Activated T-cell treated with anti-CD3 and anti-CD28 coated beads, Interleukin-2, amount 50 U/mL, for 1 hour (primary cell): ENCODE measurements around the gene NPAS3.

Source experiments
- DNase-seq: peaks from one replicate; pipeline ENCODE4 v3.0.0-alpha.2; 2020

NPAS3 gene

DNA sequence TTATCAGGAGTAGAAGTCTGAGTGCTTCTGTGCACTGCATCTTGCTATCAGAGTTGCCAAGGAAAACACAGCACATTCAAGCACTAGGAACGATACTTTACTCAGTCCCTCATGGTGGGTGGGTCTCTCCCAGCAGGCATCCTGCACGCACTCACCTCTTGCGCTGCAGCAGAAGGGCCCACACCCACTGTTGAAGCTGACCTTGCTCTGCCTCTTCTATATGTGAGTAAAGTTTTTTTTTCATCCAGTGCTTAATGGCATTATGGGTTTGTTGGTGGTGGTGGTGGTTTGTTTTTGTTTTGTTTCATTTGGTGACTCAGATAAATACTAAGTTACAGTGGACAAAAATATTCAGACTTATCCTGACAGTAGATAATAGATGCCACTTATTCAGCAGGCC, 663.7 kb downstream of the NPAS3 start:
- DNase-seq = no peak

DNA sequence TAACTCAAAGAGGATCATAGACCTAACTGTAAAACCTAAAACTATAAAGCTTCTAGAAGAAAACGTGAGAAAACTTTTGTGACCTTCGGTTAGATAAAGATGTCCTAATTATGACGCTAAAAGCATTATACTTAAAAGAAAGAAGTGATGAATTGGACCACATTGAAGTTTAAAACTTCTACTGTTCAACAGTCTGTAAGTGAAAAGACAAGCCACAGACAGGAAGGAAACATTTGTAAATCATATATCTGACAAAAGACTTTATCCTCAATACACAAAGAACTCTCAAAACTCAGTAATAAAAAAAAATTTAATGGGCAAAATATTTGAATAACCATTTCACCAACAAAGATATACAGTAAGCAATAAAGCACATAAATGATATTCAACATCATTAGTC, 667.9 kb downstream of the NPAS3 start:
- DNase-seq = no peak

DNA sequence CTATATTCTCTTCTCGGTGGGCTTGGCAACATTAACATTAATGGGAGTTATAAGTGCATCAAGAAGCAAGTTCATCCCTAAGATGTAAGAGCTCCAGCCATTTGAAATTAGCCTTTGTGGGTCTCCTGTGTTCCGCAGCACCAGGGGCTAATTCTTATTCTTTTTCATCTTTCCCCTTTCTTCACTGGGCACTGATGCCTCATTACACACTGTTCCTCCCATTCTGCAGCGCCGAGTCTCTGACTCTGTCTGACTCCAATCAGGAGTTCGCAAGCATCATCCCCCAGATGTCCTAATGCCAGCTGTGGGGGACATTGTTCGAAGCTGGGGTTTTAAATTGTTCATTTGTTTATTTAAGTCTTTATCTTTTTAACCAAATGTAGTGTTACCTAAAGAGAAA, 670.9 kb downstream of the NPAS3 start:
- no peak for DNase-seq

DNA sequence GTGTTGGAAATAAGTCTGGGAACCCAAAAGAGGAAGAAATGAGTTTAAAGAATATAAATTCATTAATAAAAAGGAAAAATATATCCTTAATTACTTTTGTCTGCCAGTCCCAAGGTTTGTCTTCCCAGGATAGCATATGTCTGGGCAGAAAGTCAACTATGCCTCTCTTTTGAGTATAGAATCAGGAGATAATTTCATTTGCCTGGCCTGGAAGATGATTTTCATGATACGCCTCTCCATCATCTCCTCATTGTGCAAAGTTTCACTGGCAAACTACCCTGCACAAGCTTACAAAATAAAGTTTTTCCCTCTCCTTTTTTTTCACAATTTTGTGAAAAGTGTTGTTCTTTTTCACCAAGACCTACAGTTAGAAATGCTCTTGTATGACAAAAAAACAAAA, 671.4 kb downstream of the NPAS3 start:
- DNase-seq = no peak

DNA sequence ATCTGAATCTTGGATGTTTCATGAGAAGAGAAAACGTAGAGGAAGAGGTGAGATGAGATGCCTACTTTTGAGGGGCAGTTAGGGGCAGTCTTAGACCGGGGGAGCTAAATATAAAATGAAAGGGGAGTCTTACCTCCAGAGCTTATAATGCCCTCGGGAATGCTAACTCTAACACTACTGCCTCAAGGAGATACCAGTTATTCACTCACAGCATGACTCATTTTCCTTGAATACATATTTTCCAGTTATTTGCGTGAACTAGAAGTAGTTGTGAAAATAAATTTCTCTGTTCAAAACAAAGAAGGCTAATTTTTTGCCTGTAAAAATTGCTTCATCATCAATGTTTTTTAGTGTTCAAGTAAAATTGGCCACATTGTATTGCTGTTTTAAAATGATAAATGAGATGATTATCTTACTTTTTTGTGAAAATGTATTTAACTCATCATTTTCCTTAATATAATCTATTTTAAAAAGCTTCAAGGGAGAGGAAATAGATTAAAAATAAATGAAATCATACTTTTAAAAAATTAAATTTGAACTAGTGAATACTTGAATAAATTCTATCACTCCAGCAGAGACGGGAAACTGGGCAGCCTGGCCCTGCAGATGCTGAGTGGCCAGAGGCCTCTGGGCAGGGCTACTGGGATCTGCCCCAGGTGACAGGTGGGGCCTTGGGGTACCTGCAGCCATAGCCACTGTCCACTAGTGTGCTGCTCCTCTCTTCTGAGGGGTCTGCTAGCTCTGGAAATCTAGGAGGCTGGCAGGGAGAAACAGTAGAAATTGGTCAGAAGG, 672.9 kb downstream of the NPAS3 start:
- no peak for DNase-seq

DNA sequence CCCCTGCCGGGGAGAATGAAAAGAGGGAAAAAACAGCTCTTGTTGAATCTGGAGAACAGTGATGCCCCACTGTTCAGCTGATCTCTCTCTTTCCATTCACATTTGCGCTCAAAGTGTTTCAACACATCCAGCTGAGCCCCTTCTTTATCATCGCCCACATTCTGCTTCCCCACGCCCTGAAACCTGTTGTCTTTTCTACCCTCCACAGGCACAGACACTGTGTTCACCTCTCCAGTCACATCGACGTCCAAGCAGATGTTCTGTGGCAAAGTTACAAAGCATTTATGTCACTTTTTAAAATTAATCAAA, 673.5 kb downstream of the NPAS3 start:
- DNase-seq = no peak

DNA sequence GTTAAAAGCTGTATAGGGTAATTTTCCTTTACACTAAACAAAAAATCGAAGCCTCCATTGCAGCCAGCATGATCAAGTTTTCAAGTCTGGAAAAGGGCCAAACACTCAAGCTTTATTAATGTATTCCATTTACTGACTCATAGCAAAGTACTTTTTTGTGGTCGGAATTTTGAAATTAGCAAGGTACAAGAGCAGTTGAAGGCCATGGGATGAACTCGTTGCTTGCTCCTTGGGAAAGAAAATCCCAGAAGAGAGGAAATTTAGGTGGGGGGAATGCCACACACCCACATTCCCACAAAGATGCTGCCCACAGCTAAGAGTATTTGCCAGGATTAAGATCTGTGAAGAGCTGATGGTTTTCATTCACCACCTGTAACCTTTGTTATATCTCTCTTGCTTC, 678.5 kb downstream of the NPAS3 start:
- no peak for DNase-seq

DNA sequence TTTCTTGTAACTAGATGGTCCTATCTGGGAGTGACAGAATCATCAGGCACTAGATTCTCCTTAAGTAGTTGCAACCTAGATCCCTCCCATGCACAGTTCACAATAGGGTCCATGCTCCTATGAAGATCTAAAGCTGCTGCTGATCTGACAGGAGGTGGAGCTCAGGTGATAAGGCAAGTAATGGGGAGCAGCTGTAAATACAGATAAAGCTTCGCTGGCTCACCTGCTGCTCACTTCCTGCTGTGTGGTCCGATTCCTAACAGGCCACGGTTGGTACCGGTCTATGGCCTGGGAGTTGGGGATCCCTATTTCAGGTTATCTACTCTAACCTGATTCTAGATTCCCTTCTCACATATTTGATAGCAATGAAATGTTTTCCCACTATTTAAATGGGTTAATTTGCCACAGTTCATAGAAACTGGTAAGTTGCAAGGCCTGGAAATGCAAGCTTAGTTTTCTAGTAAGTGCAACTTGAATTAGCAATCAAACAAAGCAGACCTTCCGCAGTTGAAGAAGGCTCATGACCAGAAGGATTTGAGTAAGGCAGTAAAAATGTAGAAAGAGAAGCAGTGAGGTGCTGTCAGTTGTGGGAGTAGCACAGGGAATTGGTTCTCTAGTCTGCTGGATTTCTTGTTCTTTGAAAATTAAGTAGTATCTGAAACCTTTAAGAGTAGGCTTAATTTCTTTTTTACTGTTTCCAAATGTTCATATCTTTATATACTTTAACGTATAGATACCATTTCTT, 679.9 kb downstream of the NPAS3 start:
- no peak for DNase-seq

DNA sequence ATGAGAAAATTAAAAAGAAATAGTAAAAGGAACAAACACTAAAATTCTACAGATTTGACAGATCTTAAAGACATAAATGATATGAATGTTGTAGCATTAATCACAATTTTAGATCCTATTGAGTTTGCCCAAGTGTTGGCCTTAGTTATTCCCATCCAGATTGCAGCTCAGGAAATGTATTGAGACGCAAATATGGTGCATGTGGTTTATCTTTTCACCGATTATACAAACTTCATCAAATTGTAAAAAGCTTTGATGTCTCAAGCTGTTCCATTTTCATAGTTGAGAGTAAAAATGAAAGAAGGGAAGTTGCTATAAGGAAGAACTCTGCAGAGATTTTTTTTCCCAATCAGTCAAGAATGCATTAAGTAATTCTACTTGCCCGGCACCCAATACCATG, 683.8 kb downstream of the NPAS3 start:
- DNase-seq = no peak

DNA sequence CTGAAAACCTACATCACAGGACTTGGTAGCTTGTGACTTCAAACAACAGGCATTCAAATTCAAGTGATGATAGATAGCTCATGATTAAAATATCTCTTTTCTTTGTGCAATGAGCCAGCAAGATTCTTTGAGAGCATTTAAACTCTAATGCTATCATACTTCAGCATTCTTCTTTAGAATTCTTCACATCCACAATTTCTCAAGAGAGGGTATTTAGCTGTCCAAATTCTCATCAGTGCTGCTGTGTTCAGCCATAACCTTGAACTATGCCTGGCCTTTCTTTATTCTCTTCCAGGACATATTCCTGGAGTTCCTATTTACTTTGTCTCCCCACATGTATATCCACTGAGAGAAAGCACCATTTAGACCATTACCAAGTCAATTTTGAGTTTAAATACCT, 691.1 kb downstream of the NPAS3 start:
- no peak for DNase-seq

DNA sequence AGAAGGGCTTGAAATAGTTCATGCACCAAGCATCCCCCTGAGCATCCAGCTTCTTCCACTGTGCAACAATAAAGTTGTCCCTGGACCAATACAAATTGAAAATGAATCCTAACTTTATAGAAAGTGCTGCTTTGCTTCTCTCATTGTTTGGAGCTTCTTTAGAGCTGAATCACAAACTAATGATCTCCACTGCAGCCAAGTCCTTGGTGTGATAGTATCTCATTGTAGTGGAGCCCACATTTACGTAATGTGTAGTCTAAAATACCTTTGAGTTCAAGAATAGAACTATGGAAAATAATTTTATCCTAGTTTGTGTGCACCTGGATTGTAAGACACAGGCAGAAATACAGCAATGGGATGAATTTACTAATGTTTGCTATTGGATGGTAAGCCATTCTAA, 692.3 kb downstream of the NPAS3 start:
- no peak for DNase-seq

DNA sequence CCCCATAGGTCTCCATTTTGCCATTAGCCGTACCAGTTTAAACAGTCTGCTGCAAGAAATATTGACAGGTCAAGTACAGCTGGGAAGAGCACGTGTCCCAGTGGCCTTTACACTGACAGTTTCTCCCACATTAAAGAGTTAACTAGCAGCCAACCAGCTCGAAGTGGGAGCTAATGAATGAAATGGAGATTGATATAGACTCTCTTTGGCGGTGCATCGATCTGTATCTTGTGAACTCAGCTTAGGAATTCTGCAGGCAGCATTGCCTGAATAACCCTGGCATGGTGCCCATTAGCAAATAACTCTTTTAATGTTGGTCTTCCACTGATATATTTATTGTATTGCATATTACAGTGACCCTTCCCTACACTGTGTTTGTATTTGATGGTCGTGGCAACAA, 692.8 kb downstream of the NPAS3 start:
- DNase-seq = no peak

DNA sequence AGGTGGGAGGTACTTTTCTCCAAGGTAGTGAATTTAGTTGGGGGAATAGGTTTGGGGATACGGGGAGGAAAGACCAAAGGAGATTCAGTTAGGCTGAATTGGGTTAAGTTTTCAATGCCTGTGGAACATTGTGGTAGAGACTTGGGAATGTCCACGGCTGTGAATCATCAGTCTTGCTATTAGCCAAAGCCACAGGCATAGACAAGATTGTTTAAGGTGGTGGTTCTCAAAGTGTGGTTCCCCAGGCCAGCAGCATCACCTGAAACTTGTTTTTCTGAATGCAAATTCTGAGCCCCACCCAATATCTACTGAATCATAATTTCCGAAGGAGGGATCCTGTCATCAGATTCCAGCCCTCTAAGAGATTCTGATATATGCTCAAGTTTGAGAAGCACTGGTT, 696.0 kb downstream of the NPAS3 start:
- no peak for DNase-seq

DNA sequence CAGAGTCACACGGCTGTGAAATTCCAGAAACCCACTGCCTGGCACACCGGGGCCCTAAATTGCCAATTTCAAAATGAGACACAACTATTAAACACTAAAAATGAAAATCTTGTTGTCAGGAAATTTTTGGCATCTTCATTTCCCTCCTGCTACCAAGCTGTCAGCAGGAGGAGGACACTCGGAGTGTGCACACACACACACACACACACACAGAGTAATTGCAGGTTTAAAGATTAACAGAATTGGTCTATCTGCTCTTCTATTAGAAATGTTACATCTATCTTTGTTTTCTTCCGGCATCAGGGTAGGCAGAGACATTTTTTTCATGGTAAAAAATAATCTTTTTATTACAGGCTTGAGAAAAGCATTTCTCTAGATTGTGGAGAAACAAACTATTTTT, 698.0 kb downstream of the NPAS3 start:
- no peak for DNase-seq

DNA sequence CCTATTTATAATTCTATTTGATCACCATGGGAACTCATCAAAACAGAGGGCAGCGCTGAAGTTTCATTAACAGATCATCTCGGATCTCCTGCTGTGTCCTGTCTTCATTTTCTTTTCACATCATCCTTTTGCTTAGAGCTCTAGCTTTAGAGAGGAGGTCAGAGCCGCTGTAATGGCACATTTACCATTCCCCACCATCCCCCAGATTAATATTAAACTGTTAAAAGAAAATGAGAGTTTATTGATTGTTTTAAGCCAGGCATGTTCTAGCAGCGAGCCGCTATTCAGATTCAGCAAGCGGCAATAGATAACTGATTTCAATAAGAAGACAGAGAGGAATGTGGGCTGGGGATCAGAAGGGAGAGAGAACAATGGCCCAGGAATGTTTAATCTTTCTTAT, 703.4 kb downstream of the NPAS3 start:
- DNase-seq = no peak

DNA sequence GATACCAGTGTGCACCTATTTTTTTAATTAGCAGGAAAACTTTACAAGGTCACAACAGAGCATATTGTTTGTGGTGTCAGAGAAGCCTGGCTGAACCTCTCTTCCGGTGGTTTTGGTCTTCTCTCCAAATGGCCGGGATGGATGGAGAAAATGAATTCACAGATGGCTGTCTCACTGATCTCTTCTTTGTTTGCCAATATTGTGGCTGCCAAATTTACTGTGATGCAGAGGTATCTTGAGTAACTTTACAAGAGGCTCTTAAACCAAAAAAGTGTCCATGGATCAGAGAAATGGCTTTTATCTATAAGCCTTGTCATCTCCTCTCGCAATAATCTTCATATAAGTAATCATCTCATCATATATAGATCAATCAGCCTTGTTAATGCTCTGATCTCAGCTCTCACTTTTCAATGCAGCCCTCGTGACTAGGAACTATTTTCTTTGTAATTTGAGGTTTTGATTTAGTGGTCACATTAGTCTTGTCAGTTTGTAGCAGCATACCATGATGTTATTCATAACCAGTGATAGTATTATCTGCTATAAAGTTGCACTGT, 704.1 kb downstream of the NPAS3 start:
- no peak for DNase-seq

DNA sequence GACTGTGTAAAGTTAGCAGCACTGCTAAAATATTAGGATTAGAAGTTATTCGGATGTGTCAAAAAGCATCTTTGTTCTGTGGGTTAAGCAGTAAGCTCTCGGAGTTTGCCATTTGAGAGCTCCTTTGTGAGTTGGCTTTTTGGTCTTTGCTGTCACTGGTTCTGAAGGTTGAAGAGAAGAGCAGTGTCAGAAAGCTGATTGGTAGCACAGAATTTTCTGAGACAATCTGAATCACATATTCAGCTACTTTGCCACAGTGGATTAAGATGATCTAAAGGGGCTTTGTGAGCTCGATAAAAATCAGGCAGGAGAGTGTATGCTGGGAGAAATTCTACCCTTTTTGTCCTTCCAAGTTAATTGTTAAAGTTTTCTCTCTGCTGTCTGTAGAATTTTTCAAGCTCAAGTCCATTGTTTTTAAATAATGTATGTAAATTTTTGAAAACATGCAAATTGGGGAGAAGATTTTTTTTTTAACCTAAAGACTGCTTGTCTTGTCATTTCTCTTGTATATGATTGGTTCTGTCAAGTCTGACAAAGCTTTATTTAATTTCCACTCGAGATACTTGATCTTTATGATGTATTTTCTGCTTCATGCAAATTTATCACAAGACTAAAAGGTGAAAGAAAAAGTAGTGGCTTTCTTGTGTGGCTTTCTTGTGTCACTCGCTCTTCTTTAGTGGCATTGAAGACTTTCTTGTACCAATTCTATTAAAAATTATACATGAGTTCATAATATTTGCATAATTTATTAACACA, 704.9 kb downstream of the NPAS3 start:
- no peak for DNase-seq

DNA sequence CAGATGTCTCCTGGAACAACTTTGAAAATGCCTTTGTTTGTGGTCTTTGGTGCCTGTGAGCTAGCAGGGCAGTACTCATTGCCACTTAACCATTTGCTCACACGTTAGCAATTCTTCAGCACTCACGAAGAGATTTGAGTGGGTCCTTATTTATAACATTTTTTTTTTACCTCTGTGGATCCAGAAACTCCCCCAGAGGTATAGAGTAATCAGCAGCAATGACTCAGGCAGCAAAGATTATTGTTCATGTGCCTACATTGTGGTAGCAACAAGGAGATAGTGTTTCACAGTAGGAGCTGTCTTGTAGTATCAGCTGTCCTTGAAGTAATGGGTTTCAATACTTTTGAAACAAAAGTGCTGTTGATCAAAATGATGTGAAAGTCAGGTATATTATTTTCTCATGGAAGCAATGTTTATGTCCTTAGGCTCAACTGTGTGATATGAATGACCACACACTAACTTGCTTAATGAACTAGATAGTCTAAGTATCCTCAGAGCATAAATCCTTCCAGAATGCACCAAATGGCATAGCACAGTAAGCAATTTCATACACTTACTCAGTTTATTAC, 708.1 kb downstream of the NPAS3 start:
- no peak for DNase-seq

DNA sequence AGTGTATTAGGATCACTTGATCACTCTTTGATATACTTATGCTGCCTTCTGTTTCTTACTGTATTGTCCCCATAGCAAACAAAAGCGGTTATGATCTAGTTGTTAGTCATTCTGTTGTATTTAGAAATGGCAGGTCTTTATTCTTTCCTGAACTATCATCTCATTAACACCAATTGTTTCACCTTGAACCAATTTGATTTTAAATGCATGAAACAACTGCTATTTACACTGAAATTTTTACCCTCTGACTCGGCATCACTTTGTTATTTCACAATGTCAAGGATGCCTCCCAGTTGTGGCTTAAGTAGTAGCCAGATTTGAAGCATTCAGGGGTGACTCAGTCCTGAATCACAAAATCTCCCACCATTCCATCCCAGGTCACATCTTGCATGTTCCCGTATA, 708.7 kb downstream of the NPAS3 start:
- no peak for DNase-seq

DNA sequence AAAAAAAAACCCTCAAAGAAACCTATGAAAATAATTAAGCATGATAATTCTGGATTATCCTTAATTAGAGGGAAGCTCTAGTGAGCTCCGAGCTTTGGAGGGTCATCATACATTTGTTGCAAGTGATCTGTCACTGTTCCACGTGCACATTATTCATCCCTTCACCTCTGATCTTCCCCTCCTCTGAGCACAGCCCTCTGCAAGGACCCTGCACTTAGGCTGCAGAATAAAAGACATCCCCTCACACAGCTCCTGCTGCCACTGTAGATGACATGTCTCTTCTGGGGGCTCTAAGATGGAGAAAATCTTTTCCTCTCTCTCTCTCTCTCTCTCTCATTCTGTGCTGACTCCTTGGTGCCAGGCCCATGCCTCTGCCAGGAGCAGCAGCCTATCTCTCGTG, 711.8 kb downstream of the NPAS3 start:
- no peak for DNase-seq

DNA sequence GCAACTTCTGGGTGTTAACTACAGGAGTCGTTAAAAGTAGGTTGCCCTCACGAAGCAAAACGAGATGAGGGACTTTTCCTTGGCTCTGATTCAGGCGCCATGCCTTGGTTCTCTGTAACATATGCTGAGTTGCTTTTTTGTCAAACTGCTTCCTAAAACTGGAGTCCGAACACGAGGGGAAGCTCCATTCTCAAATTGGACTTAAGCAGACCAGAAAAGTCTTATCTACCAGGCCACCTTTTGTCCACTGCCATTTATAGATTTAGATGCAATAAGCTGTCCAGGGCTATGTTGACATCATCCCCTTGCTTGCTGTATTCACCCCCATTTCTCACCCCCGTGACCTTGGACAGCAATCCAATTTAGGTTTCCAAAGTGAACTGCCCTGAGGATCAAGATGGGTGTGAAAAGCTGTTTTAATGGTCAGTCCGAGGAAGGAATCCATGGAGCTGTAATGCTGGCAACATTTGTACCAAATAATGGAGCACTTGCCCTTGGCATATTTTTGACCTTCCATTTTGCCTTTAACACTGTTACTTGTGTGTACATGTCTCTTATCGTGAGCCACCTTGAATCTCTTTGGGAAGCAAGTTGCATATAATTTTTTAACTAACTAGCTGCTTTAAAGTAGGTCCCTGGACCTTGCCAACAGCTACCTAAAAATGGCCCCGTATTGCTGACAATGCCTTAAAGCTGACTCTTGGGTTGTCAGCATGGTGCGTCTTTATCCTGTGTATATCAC, 714.1 kb downstream of the NPAS3 start:
- DNase-seq = no peak

DNA sequence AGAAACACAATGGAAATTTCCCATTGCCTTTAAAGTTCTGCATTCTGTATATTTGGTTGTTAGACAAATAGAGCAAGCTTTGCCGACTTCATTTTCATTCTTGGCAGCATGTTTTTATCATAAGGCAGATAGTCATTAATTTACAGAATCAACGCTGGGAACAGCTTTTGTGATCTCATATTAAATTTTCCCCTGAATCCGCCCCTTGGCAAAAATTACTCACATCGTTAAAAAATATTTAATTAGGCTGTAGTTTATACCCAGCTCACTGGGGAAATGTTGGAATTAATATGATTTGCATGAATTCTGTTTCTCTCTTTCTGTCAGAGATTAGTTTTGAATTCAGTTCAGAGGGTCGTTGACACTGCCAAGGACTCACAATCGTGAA, 714.6 kb downstream of the NPAS3 start:
- no peak for DNase-seq

DNA sequence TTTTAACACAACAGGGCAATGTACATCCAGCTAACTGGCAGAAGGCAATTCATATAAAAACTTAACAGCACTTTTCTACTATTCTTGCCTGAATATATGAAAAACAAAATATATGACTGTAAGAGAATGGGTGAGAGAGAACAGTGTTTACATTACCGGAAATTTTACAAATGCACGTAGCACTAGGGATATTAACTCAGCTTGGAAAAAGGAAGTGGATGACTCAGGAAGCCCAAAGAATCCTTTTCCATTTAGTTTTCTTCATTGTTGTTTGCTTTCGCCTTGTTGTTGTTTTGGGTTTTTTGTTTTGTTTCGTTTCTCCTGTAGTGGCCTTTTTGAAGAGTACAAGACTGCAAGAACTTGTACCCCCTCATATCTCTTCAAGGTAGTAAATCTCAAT, 716.7 kb downstream of the NPAS3 start:
- no peak for DNase-seq
